ENCODE results near the gene RNF26. TPM values are rescaled to one million over a fixed set of nuclear protein-coding genes. Genes with fewer than 3 reads are reported as not detected.

The RNF26 gene
- total and polyA plus RNA-seq, 2 experiments from 2014 or later, result 15.8 to 46.9 TPM

DNA sequence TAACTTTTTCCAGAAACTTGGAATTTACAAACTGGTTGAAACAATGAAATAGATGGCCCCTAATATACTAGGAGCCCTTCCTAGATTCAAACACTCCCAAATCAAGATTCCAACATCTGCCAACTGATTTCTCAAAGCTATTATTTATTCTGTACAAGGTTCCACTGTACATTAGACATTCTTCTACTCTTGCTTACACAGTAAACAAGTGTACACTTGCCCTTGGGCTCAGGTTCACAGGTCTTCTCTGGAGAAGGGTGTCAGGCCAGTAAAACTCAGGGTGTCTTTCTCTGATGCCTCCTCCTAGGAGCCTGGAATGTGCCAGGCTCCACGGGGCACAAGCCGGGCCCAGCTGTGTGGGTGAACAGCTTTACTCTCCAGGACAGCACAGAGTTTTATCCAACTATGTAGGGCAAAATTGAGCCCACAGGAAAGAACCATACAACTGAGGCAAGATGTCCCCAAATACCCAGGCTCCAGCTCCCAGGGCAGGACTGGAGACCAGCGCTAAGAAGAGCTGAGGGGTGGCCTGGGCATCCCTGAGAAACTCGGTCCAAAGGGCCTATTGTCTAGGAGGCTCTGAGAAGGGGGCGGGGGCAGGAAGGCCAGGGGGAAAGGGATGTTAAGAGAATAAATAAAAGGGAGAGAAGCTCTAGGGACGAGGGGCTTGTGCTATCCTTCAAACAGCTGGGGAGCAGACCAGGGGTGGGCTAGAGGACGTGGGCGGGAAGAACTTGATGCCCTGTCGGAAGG, 20.9 kb downstream of the RNF26 start:
- H2AFZ ChIP-seq, result no peak overlapping the region
- no peaks in the 10 kb centered on the region for H4K20me1 ChIP-seq (ENCODE audit: insufficient read depth, poor library complexity, severe bottlenecking)
- no peaks in the 10 kb centered on the region for H3K27me3 ChIP-seq
- H3K36me3 ChIP-seq (replicated peaks; ENCODE audit: insufficient read depth, low read depth), result no peaks in the 10 kb centered on the region
- TF ChIP-seq, protein P1, sequence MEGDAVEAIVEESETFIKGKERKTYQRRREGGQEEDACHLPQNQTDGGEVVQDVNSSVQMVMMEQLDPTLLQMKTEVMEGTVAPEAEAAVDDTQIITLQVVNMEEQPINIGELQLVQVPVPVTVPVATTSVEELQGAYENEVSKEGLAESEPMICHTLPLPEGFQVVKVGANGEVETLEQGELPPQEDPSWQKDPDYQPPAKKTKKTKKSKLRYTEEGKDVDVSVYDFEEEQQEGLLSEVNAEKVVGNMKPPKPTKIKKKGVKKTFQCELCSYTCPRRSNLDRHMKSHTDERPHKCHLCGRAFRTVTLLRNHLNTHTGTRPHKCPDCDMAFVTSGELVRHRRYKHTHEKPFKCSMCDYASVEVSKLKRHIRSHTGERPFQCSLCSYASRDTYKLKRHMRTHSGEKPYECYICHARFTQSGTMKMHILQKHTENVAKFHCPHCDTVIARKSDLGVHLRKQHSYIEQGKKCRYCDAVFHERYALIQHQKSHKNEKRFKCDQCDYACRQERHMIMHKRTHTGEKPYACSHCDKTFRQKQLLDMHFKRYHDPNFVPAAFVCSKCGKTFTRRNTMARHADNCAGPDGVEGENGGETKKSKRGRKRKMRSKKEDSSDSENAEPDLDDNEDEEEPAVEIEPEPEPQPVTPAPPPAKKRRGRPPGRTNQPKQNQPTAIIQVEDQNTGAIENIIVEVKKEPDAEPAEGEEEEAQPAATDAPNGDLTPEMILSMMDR (IDR thresholded peaks at IDR 0.05; ENCODE audit: poor library complexity), result no peak
- TF ChIP-seq EZH2 (IDR thresholded peaks at IDR 0.05; ENCODE audit: borderline replicate concordance) (no peak), EZH2phosphoT487 (IDR thresholded peaks at IDR 0.05; ENCODE audit: low read depth, severe bottlenecking, unreplicated experiment) (no peak)
- H3K27ac ChIP-seq, result no peak overlapping the region
- WGBS (ENCODE audit: low lambda C conversion rate, missing lambda C conversion rate), result 83% methylated on average over 7 of the region's 9 CpGs
- H3K79me2 ChIP-seq, result no peaks in the 10 kb centered on the region
- no peaks in the 10 kb centered on the region for H3K9me2 ChIP-seq (replicated peaks; ENCODE audit: insufficient read depth)
- H3K4me2 ChIP-seq, result no peak overlapping the region
- H3K9me3 ChIP-seq (ENCODE audit: low read depth), result no peaks in the 10 kb centered on the region
- DNase-seq (ENCODE audit: low spot score), result no peak
- H3K4me1 ChIP-seq (ENCODE audit: insufficient read depth), result peaks cover 7% of the 10 kb centered on the region
- H3K4me3 ChIP-seq, result no peak overlapping the region

DNA sequence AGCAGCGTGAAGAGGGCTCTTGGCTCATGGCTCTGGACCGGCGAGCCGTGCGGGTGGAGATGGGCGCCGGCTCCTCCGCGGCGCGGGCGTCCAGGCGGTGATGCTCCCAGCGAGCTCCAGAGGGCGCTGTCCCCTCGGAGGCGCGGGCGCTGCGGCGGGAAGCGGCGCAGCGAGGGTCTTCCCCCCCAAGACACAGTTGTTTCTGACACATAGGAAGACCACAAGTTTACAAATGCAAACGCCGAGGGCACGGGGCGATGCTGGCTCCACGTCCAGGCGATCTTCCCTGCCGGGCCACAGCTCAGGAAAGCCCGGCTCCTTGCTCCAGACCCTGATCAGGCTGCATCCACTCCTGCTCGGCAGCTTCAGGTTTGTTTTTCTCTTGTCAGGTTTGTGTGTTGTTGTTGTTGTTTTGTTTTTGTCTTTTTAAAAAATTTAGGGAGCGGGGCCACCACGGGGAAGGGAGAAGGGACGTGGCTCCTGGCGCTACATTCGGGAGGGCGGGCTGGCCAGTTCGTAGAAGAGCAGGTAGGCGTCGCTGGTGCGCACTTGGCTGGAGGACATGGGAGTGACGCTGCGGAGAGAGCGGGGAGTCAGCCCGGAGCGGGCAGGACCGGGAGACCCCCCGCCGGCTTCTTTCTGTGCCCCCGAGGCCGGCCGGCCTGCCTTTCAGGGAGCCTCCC, 22.2 kb downstream of the RNF26 start:
- Histone ChIP-seq H3K9me2 (replicated peaks; ENCODE audit: insufficient read depth) (no peaks in the 10 kb centered on the region), H3K79me2 (no peaks in the 10 kb centered on the region), H3K27ac (peak overlapping the region; percentile 54), H3K4me2 (peak overlapping the region; percentile 95), H3K36me3 (replicated peaks; ENCODE audit: insufficient read depth, low read depth) (no peaks in the 10 kb centered on the region), H3K9me3 (ENCODE audit: low read depth) (no peaks in the 10 kb centered on the region), H4K20me1 (ENCODE audit: insufficient read depth, poor library complexity, severe bottlenecking) (no peaks in the 10 kb centered on the region), H3K27me3 (no peaks in the 10 kb centered on the region), H3K4me3 (peak overlapping the region; percentile 62), H3K4me1 (ENCODE audit: insufficient read depth) (peaks cover 13% of the 10 kb centered on the region), H2AFZ (peak overlapping the region; percentile 83)
- TF ChIP-seq, protein P1 (IDR thresholded peaks at IDR 0.05; ENCODE audit: poor library complexity), result peak; percentile 84
- no peak for TF ChIP-seq EZH2 (IDR thresholded peaks at IDR 0.05; ENCODE audit: borderline replicate concordance)
- no peak for TF ChIP-seq EZH2phosphoT487 (IDR thresholded peaks at IDR 0.05; ENCODE audit: low read depth, severe bottlenecking, unreplicated experiment)
- WGBS (ENCODE audit: low lambda C conversion rate, missing lambda C conversion rate), result 2% methylated on average over 54 of the region's 54 CpGs
- DNase-seq (ENCODE audit: low spot score), result peak; percentile 93

DNA sequence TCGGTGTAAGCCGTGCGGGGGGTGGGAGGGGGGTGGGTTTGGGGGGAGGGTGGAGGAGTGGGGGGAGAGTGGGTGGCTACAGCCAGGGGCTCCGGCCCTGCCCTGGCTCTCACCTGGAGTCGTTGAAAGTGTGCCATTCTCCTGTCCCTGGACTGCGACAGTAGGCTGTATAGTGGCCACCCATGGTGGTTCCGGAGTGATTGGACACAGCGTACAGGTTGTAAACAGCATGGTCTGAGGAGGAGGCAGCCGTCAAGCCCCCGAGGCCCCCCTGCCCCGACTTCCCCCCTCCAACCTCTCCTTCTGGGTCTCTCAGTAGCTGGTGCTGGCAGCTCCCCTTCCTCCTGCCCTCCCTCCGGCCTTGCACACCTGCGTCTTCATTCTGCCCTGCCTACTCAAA, 22.7 kb downstream of the RNF26 start:
- Histone ChIP-seq H3K9me2 (replicated peaks; ENCODE audit: insufficient read depth) (no peaks in the 10 kb centered on the region), H3K9me3 (ENCODE audit: low read depth) (no peaks in the 10 kb centered on the region), H3K27ac (no peak overlapping the region), H4K20me1 (ENCODE audit: insufficient read depth, poor library complexity, severe bottlenecking) (no peaks in the 10 kb centered on the region), H3K79me2 (no peaks in the 10 kb centered on the region), H3K4me1 (ENCODE audit: insufficient read depth) (peaks cover 19% of the 10 kb centered on the region), H3K4me3 (no peak overlapping the region), H2AFZ (peak overlapping the region; percentile 83), H3K27me3 (no peaks in the 10 kb centered on the region), H3K4me2 (peak overlapping the region; percentile 95), H3K36me3 (replicated peaks; ENCODE audit: insufficient read depth, low read depth) (no peaks in the 10 kb centered on the region)
- TF ChIP-seq, protein P1 (IDR thresholded peaks at IDR 0.05; ENCODE audit: poor library complexity), result no peak
- TF ChIP-seq EZH2phosphoT487 (IDR thresholded peaks at IDR 0.05; ENCODE audit: low read depth, severe bottlenecking, unreplicated experiment) (no peak), EZH2 (IDR thresholded peaks at IDR 0.05; ENCODE audit: borderline replicate concordance) (no peak)
- WGBS (ENCODE audit: low lambda C conversion rate, missing lambda C conversion rate), result 40% methylated on average over 7 of the region's 13 CpGs
- DNase-seq (ENCODE audit: low spot score), result no peak

Data from hepatocyte (in vitro differentiated cells).